K562 (cell line): ENCODE results near the gene NAIF1. TPM values are rescaled to one million over a fixed set of nuclear protein-coding genes. Genes with fewer than 3 reads are reported as not detected.

Experiments used
- CBX2 ChIP-seq: fragments of 200-600 bp; sonication (generic); IDR thresholded peaks from one replicate; pipeline ENCODE4 v1.6.1; 2012; ENCODE audit warnings: mild to moderate bottlenecking, low read length, inconsistent platforms; ENCODE audit not compliant: insufficient read depth, poor library complexity, severe bottlenecking
- CEBPB ChIP-seq: fragments of 450-650 bp; IDR thresholded peaks from 2 replicates; pipeline ENCODE4 v1.6.1; 2016; ENCODE audit warnings: missing genetic modification characterization, missing compliant biosample characterization
- CEBPG ChIP-seq, 3 experiments: fragments of 200-800 bp in 1 of 3; sonication (Bioruptor generic) in 1 of 3; sonication (generic) in 1 of 3; formaldehyde crosslinking in 1 of 3; IDR thresholded peaks in 2 of 3; conservative IDR thresholded peaks in 1 of 3; 2 replicates each; pipeline versions ENCODE4 v1.6.1 to v1.8.0; 2016 to 2022; ENCODE audit warnings: missing compliant biosample characterization in 2 of 3, missing genetic modification characterization in 2 of 3, mild to moderate bottlenecking in 1 of 3, missing genetic modification reagents in 1 of 3
- E2F5 ChIP-seq: sonication (generic); formaldehyde crosslinking; IDR thresholded peaks from 2 replicates; pipeline ENCODE4 v1.8.0; 2022; ENCODE audit warnings: mild to moderate bottlenecking, missing genetic modification reagents
- HDAC1 ChIP-seq, 2 experiments: fragments of 450-650 bp; IDR thresholded peaks; 2 replicates each; pipeline ENCODE4 v1.6.1; 2016 to 2017; ENCODE audit warnings: inconsistent platforms in 1 of 2, mild to moderate bottlenecking in 1 of 2, moderate library complexity in 1 of 2
- HES1 ChIP-seq: fragments of 450-650 bp; IDR thresholded peaks from 2 replicates; pipeline ENCODE4 v1.6.1; 2016; ENCODE audit warnings: low read depth, mild to moderate bottlenecking, moderate library complexity
- JUND ChIP-seq, 2 experiments: IDR thresholded peaks; 2 replicates in 1 of 2; 3 replicates in 1 of 2; pipeline ENCODE4 v1.6.1; 2011; ENCODE audit warnings: borderline replicate concordance in 2 of 2, low read depth in 2 of 2, low read length in 2 of 2, improper control_type of control experiment in 1 of 2, missing biosample characterization in 1 of 2, missing genetic modification characterization in 1 of 2, missing genetic modification reagents in 1 of 2
- MED1 ChIP-seq: sonication (generic); formaldehyde crosslinking; IDR thresholded peaks from 2 replicates; pipeline ENCODE4 v1.8.1; 2023; ENCODE audit warnings: missing genetic modification reagents, borderline replicate concordance
- SMAD3 ChIP-seq: fragments of 450-650 bp; formaldehyde crosslinking; conservative IDR thresholded peaks from 2 replicates; pipeline ENCODE4 v1.4.0; 2020; ENCODE audit warnings: mild to moderate bottlenecking
- SMARCA4 ChIP-seq: fragments of 450-650 bp; IDR thresholded peaks from 2 replicates; pipeline ENCODE4 v1.6.1; 2016
- SOX6 ChIP-seq: fragments of 450-650 bp; IDR thresholded peaks from 2 replicates; pipeline ENCODE4 v1.6.1; 2014; ENCODE audit warnings: mild to moderate bottlenecking
- TAL1 ChIP-seq: fragments of 450-650 bp; IDR thresholded peaks from 2 replicates; pipeline ENCODE4 v1.6.1; 2016; ENCODE audit warnings: mild to moderate bottlenecking
- TOE1 ChIP-seq, 2 experiments: fragments of 450-650 bp in 1 of 2; sonication (generic) in 1 of 2; formaldehyde crosslinking in 1 of 2; IDR thresholded peaks; 2 replicates each; pipeline versions ENCODE4 v1.7.1 to v1.8.0; 2016 to 2022; ENCODE audit warnings: borderline replicate concordance in 2 of 2, mild to moderate bottlenecking in 2 of 2, antibody characterized with exemption in 1 of 2, inconsistent platforms in 1 of 2, low read depth in 1 of 2, missing genetic modification reagents in 1 of 2, moderate library complexity in 1 of 2
- TRIM28 ChIP-seq: fragments of 450-650 bp; IDR thresholded peaks from 2 replicates; pipeline ENCODE4 v1.6.1; 2017
- ZNF318 ChIP-seq, 2 experiments: fragments of 450-650 bp; IDR thresholded peaks; 2 replicates each; pipeline ENCODE4 v1.6.1; 2016; ENCODE audit warnings: mild to moderate bottlenecking in 2 of 2, borderline replicate concordance in 1 of 2, low read depth in 1 of 2, moderate library complexity in 1 of 2
- ZNF668 ChIP-seq: fragments of 250-450 bp; sonication (Bioruptor Pico); IDR thresholded peaks from 2 replicates; pipeline ENCODE4 v1.8.0; 2022; ENCODE audit warnings: mild to moderate bottlenecking, inconsistent platforms
- polyA plus RNA-seq, 8 experiments: library from polyadenylated mRNA; depleted of rRNA in 4 of 8; stranded (reverse) in 5 of 8; unstranded in 3 of 8; fragments of >200 nt; fragmentation: Nextera tagmentation in 2 of 8; fragmentation: Illumina TruSeq in 1 of 8; extraction: Ambion mirVana in 2 of 8; extraction: Trizol in 1 of 8; gene quantifications; 2 replicates each; pipeline versions ENCODE4 v1.2.1 to v1.2.3, GENCODE V29; 2011 to 2014; ENCODE audit warnings: inconsistent platforms in 1 of 8, missing spikeins in 1 of 8
- total RNA-seq, 7 experiments: library from RNA; depleted of rRNA in 6 of 7; stranded (reverse); fragments of >200 nt in 6 of 7; fragmentation: Illumina TruSeq in 2 of 7; extraction: Trizol in 2 of 7; gene quantifications; 2 replicates each; pipeline versions ENCODE4 v1.2.1 to v1.2.3, GENCODE V29; 2011 to 2021; ENCODE audit warnings: low replicate concordance in 1 of 7

The NAIF1 gene
- total and polyA plus RNA-seq, 9 of the 15 experiments (the other 6 are each of a cell fraction or from before 2014, with no cell fraction given) = 4.8 to 26.6 (median 17.2) TPM

GRCh38 chr9:128073253-128073886, 6.2 kb upstream of the NAIF1 start (continued):
- TF ChIP-seq ZNF318 (IDR thresholded peaks at IDR 0.05; ENCODE audit: borderline replicate concordance in 1 of 2, low read depth in 1 of 2) (no peak), HDAC1 (IDR thresholded peaks at IDR 0.05) (no peak), CEBPB (tag) (peak; percentile 91), TAL1 (0 out of 2 replicates have a peak, but pooled peaks have one; percentile 11), MED1 (CRISPR knock-in tag) (no peak), ZNF668 (CRISPR knock-in tag) (no peak), JUND (IDR thresholded peaks at IDR 0.05; ENCODE audit: borderline replicate concordance, low read depth, low read length) (no peak), JUND (tag; IDR thresholded peaks at IDR 0.05; ENCODE audit: borderline replicate concordance, low read depth, low read length) (0 out of 3 replicates have a peak, but pooled peaks have one; percentile 10), CEBPG (CRISPR knock-in tag; IDR thresholded peaks at IDR 0.05) (peak; percentile 56), CEBPG (tag; conservative IDR thresholded peaks at IDR 0.05 in 1 of 2, IDR thresholded peaks at IDR 0.05 in 1 of 2) (peak; percentile 85 to 95), HES1 (no peak), SOX6 (0 out of 2 replicates have a peak, but pooled peaks have one; percentile 7), CBX2 (no peak), TOE1 (IDR thresholded peaks at IDR 0.05; ENCODE audit: borderline replicate concordance) (no peak), TOE1 (CRISPR knock-in tag; IDR thresholded peaks at IDR 0.05; ENCODE audit: borderline replicate concordance, low read depth) (no peak), SMARCA4 (0 out of 2 replicates have a peak, but pooled peaks have one; percentile 22), TRIM28 (no peak), E2F5 (CRISPR knock-in tag) (no peak), SMAD3 (CRISPR knock-in tag) (no peak)
